CD4-positive, alpha-beta T cell treated with Interleukin-4 for 4 hours (primary cell): ENCODE measurements around the gene CP.

Experiments used
- DNase-seq: peaks from one replicate; pipeline ENCODE4 v3.0.0-alpha.2; 2020

Gene CP

DNA sequence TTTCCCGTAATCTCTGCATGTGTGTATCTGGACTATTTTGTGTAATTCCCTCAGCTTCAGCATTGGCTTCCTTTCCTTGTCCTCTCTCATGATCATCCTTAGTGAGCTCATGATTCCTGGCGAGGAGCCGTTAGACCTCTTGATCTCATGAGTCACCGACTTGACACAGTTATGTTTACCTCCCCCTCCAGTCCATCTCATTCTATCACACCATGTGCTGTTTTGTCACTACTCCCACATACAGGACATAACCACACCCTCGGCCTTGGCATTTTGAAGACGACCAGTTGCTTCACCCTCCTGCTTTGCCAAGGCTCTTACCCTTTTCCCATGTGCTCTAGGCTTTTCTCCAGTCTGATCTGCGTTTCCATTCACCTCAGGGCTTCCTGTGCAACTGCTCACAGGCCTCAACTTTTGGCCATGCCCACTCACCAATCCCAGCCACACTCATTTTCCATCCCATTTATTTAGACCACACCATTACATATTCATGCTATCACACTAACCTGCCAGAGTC lies 41.5 kb downstream of the CP start:
- DNase-seq: no peak

DNA sequence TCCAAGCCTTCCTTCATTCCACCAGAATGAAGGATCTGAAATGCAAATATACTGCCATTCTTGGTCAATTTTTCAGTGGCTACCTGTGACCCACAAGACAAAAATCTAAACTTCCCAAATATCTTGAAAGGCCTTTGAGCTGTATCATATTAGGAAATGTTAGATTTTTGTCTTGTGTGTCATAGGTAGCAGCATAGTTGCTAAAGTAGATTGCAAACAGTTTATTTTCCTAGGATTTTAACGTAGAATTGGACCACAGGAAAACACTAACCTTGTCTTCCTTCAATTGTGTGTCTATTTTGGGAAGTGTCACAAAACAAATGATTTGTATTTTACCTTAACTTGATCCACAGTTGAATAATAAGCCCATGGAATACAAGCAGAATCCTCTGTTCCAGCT lies 42.4 kb downstream of the CP start:
- DNase-seq: no peak

DNA sequence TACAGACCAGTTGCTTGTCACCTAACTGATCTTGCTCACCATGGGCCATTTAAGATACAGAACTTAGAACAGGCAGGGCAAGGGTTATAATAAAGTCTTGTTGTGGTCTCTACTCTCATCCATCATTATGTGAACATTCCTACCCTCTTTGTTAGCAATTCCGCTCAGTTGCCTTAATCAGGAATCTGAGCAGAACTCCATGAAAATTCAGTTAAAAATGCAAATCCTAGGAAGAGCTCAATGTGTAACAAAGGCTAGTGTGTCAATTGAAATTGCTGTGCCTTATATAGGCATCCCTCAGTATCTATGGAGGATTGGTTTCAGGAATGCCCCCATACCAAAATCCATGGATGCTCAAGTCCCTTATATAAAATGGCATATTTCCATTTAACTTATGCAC lies 44.5 kb downstream of the CP start:
- no peak for DNase-seq

DNA sequence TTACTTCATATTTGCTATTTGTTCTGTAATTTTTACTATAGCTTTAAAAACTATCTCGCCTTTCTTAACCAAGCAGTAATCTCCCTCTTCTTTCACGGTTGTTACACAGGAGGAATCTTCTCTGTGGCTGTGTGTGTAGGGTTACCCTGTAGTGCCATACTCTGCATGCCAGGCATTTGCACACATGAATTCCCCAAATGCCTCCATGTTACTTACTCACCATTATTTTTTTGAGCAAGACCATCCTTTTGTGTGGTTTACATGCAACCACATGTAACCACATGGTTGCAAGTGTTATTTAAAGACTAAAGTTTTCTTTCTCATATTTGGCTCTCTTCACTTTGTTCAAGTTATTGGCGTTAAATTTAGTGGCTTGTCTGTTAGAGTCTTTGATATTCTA lies 46.7 kb downstream of the CP start:
- DNase-seq: peak; percentile 10

DNA sequence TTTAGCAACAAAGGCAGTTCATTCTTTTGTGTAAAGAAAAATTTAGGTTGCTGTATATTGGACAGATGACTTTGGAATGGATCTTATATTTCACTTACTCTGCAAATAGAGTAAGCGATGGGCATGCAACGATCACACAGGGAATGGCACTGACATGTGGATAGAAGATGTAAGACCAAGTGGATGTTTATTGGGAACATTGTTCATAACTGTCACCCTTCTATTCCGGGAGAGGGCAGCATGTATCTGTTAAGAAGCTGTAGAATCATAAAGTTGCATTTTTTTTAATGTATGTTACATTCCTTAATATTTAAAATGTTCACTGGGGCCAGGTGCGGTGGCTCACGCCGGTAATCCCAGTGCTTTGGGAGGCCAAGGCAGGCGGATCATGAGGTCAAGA lies 51.0 kb downstream of the CP start:
- DNase-seq: no peak

DNA sequence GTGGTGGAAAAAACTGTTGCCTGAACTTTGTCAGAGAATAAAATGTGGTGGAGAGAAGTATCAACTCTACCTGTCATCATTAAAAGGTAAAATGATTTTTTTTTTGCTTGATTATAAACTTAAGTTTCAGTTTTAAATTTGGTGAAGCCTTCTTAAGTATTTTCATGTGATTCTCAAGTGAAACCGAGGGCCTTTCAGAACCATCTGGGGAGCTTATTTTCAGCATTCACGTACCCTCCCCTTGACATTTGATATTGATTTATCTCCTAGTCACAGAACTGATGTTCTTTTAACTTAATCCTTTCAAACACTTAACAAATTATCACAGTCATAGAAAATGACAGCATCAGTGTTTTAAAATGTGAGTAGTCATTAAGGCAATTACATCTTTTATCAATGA lies 53.7 kb downstream of the CP start:
- DNase-seq: no peak

DNA sequence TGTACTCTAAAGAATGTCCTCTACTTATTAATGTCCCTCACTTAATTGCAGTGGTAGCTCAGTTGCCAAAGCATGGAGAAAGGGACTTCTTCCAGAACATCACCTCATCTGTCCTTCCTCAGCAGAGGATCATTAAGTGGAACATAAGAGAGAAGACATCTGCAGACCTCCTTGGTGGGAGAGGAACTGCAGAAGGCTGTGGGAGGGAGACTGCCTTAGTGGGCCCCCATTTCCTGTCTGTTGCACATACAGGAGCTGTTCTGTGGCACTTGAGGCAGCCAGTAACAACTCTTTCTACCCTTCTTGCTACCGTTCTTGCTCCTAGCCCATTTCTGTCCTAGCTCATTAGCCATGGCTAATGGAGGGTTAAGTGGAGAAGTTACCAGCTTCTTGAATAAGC lies 58.6 kb downstream of the CP start:
- DNase-seq: no peak

DNA sequence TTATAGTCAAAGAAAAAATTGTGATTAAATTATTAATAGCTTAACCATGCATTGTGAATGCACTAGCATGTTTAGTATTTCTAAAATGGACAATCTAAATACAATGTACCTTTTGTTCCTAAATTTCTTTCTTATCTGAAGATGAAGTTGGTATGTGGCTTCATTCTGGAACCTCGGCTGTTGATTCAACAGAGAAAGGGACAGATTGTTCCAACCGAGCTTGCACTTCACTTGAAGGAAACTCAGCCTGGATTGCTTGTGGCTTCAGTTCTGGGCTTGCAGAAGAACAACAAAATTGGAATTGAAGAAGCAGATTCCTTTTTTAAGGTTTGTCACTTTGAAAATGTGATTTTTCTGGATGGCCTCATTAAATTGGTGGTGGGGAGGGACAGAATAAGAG lies 59.6 kb downstream of the CP start:
- no peak for DNase-seq

DNA sequence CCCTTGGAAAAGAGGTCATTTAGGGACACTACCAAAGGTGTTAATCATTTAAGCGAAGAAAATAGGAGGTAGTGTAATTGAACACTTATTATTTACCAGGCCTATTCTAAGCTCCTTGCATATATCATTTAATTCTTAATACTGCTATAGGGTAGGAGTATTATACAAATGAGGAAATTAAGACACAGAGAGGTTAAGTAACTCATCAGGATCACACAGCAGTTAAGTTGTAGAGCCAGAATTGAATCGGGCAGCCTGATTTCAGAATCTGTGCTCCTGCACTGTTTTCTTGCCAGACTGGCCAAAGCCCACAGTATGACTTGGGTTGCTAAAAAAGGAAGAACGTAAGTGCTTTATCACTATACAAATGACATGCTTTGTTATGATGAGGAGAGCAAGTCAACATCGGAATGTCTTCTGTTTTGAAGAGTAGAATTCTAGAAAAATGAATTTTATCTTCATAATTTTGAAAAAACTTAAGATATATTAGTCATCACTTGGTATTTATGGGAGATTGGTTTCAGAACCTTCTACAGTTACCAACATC lies 60.8 kb downstream of the CP start:
- no peak for DNase-seq

DNA sequence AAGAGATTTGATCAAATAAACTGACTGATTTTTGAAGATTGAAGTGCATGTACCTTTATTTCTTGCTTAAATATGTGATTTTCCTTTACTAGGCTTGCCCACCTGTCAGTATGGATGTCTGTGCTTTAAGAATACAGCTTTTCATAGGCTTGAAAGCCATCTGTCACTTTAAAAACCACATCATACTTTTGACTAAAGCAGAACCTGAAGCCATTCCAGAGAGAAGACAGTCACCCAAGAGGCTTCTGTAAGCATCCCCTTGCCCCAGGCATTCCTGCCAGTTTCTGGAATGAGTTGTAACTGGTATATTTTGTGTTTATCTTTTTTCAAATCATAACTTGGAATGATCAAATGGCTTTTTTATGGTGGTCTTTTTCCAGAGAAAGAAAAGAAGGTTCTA lies 68.2 kb downstream of the CP start:
- DNase-seq: no peak

DNA sequence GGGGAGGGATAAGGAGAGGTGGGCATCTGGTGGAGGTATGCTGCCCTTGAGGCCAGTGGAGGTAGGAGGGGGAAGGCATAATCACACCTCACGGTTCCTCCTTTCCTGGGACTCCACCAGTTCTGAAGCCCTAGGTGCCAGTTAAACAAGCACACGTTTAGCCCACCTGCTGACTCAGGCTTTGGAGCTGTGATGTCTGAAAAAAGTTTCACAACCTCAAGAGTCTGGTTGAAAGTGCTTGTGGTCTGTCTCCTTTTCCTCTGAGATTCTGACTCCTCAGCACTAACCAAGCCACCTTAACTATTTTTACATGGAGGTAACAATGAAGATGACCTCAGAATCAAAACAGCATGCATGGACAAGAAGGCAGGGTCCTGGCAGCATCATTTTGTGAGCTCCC lies 69.2 kb downstream of the CP start:
- DNase-seq: no peak

DNA sequence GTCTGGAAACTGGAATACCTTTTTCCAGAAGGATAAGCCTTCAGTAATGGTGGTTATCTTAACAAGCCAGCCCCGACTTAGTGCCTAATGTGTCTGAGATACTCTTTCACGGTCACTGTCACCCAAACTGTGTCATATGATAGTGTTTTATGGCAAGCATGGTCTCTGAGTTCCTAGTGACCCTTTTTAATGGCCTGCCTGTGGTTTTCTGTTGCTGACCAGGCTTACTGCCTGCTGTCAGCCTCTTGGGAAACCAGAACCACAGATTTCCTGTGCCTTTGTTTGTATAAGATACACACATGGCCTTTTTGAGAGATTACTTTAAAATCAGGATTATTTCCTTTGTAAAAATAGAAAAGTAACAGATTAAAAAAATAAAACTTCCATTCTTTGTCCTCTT lies 69.8 kb downstream of the CP start:
- no peak for DNase-seq

DNA sequence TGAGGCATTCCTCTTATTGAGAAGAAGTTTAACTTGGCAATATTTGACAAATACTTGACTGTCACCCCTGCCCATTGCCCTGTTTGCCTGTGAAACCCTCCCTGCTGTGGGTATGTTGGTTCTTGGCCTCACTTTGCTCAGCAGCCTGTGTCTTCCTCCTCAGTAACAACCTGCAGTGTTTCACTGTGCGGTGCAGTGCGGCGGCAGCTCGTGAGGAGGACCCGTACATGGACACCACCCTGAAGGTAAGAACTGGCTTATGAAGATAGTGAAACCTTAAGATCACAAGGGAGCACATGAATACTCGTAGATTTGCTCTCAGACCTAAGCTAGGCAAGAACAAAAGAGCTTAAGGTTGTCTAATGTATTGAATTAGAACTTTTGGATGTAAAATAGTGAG lies 71.2 kb downstream of the CP start:
- DNase-seq: no peak

DNA sequence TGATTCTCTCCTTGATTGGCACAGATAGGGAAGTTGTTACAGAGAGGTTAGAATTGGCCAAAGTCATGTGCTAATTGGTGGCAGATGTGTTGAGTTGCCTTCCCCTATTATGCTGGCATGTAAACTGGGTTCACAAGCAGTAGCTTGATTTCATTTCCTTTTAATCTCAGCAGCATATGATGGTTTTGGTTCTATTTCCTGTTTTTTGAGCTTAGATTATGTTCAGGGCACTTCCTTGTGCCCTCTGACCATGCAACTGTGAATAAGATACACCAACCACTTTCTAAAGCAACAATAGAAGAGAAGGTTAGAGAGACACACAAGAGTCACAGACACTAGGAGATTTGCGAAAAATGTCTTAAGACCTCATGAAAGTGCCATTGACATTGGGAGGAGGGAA lies 75.7 kb downstream of the CP start:
- DNase-seq: peak; percentile 38

DNA sequence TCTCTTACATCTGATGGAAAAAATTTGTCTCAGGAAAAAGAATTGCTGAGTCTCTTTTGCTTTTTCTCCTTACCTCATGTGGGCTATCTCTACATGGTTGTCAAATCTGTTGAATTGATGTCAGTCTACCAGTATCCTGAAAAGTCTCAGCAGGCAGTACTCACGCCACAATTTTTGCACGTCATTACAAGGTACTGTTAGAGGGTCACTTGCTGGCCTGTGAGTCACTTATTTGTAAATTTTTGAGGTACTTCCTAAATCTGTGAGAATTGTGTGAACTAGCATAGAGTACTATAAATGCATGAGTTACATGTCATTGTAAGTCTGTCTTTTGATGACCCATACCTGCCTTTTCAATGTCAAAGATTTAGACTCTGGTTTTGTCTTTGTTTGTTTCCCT lies 76.3 kb downstream of the CP start:
- DNase-seq: no peak

DNA sequence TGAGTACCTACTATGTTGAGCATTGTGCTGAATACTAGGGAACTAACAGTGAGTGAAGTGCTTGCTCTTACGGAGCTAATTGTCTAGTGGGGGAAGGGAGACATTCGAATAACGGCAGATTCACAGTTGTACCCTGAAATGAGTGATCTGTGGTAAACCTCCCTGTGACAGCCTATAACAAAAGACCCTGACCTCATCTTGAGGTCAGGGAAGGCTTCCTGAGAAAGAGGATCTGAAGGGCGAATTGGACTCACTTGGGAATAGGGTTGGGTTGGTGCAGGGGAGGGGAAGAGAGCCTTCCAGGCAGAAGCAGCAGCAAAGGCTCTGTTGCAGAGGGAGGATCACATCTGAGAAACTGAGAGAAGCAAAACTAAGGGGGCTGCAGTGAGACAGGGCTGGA lies 78.9 kb downstream of the CP start:
- DNase-seq: no peak

DNA sequence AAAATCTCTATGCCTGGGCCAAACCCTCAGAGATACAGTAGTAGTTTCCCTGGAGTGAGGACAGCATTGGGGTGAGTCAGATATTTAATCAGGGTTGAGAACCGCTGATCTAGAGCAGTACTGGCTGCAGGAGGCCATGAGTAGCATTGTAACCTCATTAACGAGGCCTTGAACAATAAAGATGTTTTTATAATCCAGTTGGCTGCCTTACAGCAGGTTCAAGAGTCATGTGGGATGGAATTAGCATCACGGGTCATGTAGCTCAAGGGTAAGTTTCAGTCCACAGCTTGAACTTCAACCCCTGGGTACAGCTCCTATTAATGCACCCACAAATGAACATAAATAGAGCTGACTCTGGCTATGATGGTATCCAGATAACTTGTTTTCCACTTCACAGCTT lies 87.1 kb downstream of the CP start:
- DNase-seq: no peak

DNA sequence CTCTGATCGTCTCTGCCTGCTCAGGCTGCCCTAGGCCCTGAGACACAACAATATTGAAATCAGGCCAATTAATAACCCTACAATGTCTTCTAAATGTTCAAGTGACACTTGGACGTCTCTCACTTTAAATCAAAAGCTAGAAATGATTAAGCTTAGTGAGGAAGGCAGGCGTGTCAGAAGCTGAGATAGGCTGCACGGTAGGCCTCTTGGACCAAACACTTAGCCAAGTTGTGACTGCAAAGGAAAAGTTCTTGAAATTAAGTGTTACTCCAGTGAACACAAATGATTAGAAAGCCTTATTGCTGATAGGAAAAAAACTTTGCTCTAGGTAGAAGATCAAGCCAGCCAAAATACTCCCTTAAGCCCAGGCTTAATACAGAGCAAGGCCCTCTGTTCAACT lies 90.0 kb downstream of the CP start:
- no peak for DNase-seq

DNA sequence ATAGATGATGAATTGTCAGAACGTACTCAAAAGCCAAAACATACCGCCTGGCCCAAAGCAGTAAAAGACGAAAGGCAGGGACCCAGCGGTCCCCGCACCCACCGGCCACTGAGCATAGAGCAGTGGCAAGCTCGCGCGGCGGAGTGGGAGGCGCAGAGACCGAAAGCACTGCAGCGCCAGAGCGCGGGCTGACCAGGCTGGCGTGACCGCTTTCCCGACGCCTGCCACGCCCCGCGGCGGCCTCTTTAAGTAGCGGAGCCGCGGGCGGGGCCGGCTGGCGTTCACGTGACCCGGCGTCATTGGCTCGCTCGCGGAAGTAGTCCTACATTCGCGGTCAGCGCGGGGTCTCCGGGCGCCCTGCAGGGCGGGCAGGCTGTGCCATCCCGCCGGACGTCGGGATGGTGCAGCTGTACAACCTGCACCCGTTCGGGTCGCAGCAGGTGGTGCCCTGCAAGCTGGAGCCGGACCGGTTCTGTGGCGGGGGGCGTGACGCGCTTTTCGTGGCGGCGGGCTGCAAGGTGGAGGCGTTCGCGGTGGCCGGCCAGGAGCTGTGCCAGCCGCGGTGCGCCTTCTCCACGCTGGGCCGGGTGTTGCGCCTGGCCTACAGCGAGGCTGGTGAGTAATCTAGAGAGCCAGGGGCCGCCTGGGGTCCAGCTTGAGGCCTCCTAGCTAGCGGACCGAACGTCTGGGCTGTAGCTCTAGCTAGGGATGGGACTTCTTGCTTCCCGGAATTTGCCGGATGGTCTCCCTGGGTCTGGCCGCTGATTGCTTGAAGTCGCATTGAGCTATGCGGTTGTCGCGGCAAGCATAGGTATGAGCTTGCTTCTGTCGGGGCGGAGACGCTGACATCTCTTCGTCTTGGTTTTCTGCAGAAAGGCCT lies 92.1 kb downstream of the CP start, which contains the start of gene HPS3:
Gene HPS3, plus strand, starts transcription at position 313 of the 880 bp plus-strand sequence. Its CDS starts 86 bp downstream, at position 399.
- DNase-seq: peak; percentile 78

DNA sequence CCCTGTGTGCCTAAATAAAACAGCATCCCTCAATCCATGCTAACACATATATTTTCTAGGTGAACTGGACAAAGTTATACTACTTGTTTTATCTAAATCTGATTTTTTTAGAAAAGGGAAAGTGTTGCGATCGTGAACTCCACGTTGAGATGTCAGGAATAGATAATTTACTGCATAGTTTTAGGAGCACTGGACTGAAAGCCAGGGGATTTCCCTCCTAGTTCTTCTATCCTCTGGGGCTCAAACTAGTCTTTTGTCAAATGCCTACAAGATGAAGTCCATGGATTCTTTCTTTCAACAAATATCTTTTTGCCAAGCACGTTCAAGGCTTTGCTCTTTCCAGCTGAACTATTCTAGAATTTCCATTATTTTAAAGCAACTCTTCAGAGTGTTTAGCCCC lies 92.8 kb downstream of the CP start:
- no peak for DNase-seq

DNA sequence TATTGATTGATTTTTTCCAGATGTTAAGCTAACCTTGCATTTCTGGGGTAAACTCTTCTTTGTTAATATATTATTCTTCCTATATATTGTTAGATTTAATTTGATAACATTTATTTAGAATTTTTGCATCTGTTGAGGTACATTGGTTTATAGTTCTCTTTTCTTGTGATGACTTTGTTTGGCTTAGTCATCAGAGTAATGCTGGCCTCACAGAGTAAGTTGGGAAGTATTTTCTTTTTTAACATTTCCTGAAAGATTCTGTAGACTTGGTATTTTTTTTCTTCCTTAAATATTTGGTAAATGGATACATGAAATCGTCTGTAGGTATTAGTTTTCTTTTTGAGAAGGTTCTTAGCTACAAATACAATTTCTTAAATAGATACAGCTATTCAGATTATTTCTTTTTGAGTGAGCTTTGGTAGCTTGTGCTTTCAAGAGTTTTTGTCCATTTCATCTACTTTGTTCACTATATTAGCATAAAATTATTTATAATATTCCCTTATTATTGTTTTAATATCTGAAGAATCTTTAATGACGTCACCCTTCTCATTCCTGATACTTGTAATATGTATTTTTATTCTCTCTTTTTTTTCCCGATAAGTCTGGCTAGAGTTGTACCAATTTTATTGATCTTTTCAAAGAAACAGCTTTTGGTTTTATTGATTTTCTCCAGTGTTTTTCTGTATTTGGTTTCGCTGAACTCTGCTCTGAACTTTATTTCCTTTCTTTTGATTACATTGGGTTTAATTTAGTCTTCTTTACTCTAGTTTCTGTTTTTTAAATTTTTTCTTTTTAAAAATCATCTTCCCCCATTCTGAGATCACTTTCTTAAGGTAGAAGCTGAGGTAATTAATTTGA lies 98.7 kb downstream of the CP start:
- DNase-seq: no peak
